B cell (primary cell): ENCODE results near the gene PRKG2. TPM values are rescaled to one million over a fixed set of nuclear protein-coding genes. Genes with fewer than 3 reads are reported as not detected.

Experiments
- ATAC-seq: fragments of 200-7000 bp; cut with Tn5 transposase; one replicate; pipeline ENCODE4 v1.10.0; 2021; ENCODE audit warnings: low read depth, mild to moderate bottlenecking, moderate number of reproducible peaks, moderate library complexity
- CTCF ChIA-PET: fragments of 350-600 bp; sonication (Branson Sonifier 250); formaldehyde crosslinking; loops from one replicate; lab custom pipeline; 2021; ENCODE audit warnings: antibody characterized with exemption, inconsistent platforms; lab: Charles Lee
- POLR2A ChIA-PET: fragments of 350-600 bp; sonication (Branson Sonifier 250); formaldehyde crosslinking; loops from one replicate; lab custom pipeline; 2021; ENCODE audit warnings: antibody characterized with exemption; lab: Charles Lee
- DNase-seq: peaks from one replicate; pipeline ENCODE4 v3.0.0; 2013
- H2AFZ ChIP-seq: 2 replicates; pipeline ENCODE4 v1.6.1; 2012; ENCODE audit warnings: mild to moderate bottlenecking, low read depth, low read length; ENCODE audit not compliant: insufficient read depth, poor library complexity, severe bottlenecking
- H3K27ac ChIP-seq, 2 donors: 1 replicate in 1 of 2; 2 replicates in 1 of 2; pipeline ENCODE4 v1.5.1; 2012 to 2013; ENCODE audit warnings: low read length in 2 of 2, mild to moderate bottlenecking in 2 of 2, moderate library complexity in 1 of 2
- H3K27me3 ChIP-seq, 4 experiments: fragments of 200-600 bp in 1 of 4; sonication (generic) in 1 of 4; replicated peaks in 1 of 4; 1 replicate in 2 of 4; 2 replicates in 2 of 4; pipeline versions ENCODE4 v1.6.1 to v1.7.0; 2013 to 2016; ENCODE audit warnings: low read length in 3 of 4, mild to moderate bottlenecking in 2 of 4, mixed read lengths in 1 of 4, moderate library complexity in 1 of 4; ENCODE audit not compliant: insufficient read depth in 4 of 4, control insufficient read depth in 3 of 4; ENCODE audit errors: control extremely low read depth in 1 of 4
- H3K36me3 ChIP-seq, 2 experiments: replicated peaks in 1 of 2; 1 replicate in 1 of 2; 2 replicates in 1 of 2; pipeline versions ENCODE4 v1.6.1 to v1.7.1; 2013; ENCODE audit warnings: low read length in 1 of 2; ENCODE audit not compliant: insufficient read depth in 2 of 2, control insufficient read depth in 1 of 2; ENCODE audit errors: control extremely low read depth in 1 of 2, extremely low read depth in 1 of 2
- H3K4me1 ChIP-seq, 2 donors: fragments of 200-600 bp in 1 of 2; sonication (generic) in 1 of 2; 1 replicate in 1 of 2; 2 replicates in 1 of 2; pipeline versions ENCODE4 v1.5.1 to v1.6.1; 2013 to 2017; ENCODE audit warnings: low read length in 2 of 2; ENCODE audit not compliant: control insufficient read depth in 2 of 2, insufficient read depth in 2 of 2
- H3K4me2 ChIP-seq: replicated peaks from 2 replicates; pipeline ENCODE3; 2012; ENCODE audit warnings: mild to moderate bottlenecking, low read depth, low read length; ENCODE audit not compliant: poor library complexity, severe bottlenecking
- H3K4me3 ChIP-seq, 5 experiments: fragments of 200-600 bp in 1 of 5; sonication (generic) in 1 of 5; 1 replicate in 3 of 5; 2 replicates in 2 of 5; pipeline versions ENCODE4 v1.5.1 to v1.7.0; 2011 to 2016; ENCODE audit warnings: low read length in 4 of 5, mild to moderate bottlenecking in 4 of 5, low read depth in 2 of 5, control low read depth in 1 of 5, moderate library complexity in 1 of 5; ENCODE audit not compliant: insufficient read depth in 1 of 5; ENCODE audit errors: control extremely low read depth in 1 of 5, extremely low read depth in 1 of 5
- H3K79me2 ChIP-seq: fragments of 200-600 bp; sonication (generic); one replicate; pipeline ENCODE4 v1.6.0; 2016; ENCODE audit warnings: low read length; ENCODE audit not compliant: control insufficient read depth, insufficient read depth
- H3K9ac ChIP-seq: fragments of 200-600 bp; sonication (generic); 2 replicates; pipeline ENCODE4 v1.6.1; 2017; ENCODE audit warnings: mild to moderate bottlenecking, low read length, moderate library complexity
- H3K9me3 ChIP-seq, 3 donors: one replicate each; pipeline versions ENCODE4 v1.6.1 to v1.7.1; 2013; ENCODE audit warnings: low read length in 2 of 3; ENCODE audit not compliant: control insufficient read depth in 2 of 3, insufficient read depth in 1 of 3; ENCODE audit errors: control extremely low read depth in 1 of 3
- H4K20me1 ChIP-seq: 2 replicates; pipeline ENCODE4 v1.6.0; 2012; ENCODE audit warnings: mild to moderate bottlenecking, low read length; ENCODE audit not compliant: insufficient read depth, control insufficient read depth, poor library complexity, severe bottlenecking
- H3K27ac Mint-ChIP-seq: one replicate; pipeline ENCODE4 v1.8.0; 2021; ENCODE audit warnings: mixed read lengths
- H3K27me3 Mint-ChIP-seq: one replicate; pipeline ENCODE4 v1.8.0; 2021; ENCODE audit warnings: mixed read lengths
- H3K4me1 Mint-ChIP-seq: one replicate; pipeline ENCODE4 v1.8.0; 2021; ENCODE audit warnings: mixed read lengths
- H3K4me3 Mint-ChIP-seq: one replicate; pipeline ENCODE4 v1.8.0; 2021; ENCODE audit warnings: mixed read lengths
- H3K9me3 Mint-ChIP-seq: one replicate; pipeline ENCODE4 v1.8.0; 2022; ENCODE audit warnings: mixed read lengths; ENCODE audit not compliant: insufficient read depth
- EZH2 ChIP-seq: IDR thresholded peaks from 2 replicates; pipeline ENCODE4 v1.6.1; 2012; ENCODE audit warnings: borderline replicate concordance, low read depth, mild to moderate bottlenecking, moderate library complexity, low read length; ENCODE audit not compliant: insufficient read depth, poor library complexity, severe bottlenecking
- WGBS: methylation state at CpG from one replicate; pipeline ENCODE4 v1.1.5; 2013; ENCODE audit warnings: missing lambda C conversion rate; ENCODE audit not compliant: insufficient coverage; 5-methylcytosine and 5-hydroxymethylcytosine counted together
- intact Hi-C: fragments of 100-400 bp; cut with micrococcal nuclease; formaldehyde crosslinking; loops from one replicate; pipeline ENCODE4 v1.10.0; 2022
- polyA plus RNA-seq: library from polyadenylated mRNA; depleted of rRNA; stranded (reverse); fragments of >200 nt; gene quantifications from 2 replicates; pipeline ENCODE4 v1.2.3, GENCODE V29; 2012
- total RNA-seq, 2 donors: library from RNA; stranded (reverse); fragments of 120-200 nt in 1 of 2; gene quantifications; 1 replicate in 1 of 2; 2 replicates in 1 of 2; pipeline versions ENCODE4 v1.2.3 to v1.2.4, GENCODE V29; 2013 to 2022
- TF ChIP-seq, protein P1 (sequence below): fragments of 200-600 bp; IDR thresholded peaks from one replicate; pipeline ENCODE4 v1.8.0; 2022; ENCODE audit warnings: antibody characterized with exemption, mild to moderate bottlenecking

PRKG2 gene
- total and polyA plus RNA-seq, 2 donors (not counting 1 experiment from before 2014, with no cell fraction given), result 0.61 to 0.86 TPM

- Mint-ChIP-seq H3K9me3 (no peaks in the 10 kb centered on the region), H3K27ac (no peak overlapping the region), H3K4me1 (no peaks in the 10 kb centered on the region), H3K4me3 (no peak overlapping the region), H3K27me3 (no peaks in the 10 kb centered on the region)
- Histone ChIP-seq H3K9me3 (no peaks in the 10 kb centered on the region), H3K27me3 (no peaks in the 10 kb centered on the region), H3K36me3 (no peaks in the 10 kb centered on the region), H4K20me1 (no peaks in the 10 kb centered on the region), H3K4me3 (no peak overlapping the region), H3K4me2 (no peak overlapping the region), H3K4me1 (no peaks in the 10 kb centered on the region), H3K9ac (no peak overlapping the region), H2AFZ (no peak overlapping the region), H3K27ac (no peak overlapping the region), H3K79me2 (no peaks in the 10 kb centered on the region)
- TF ChIP-seq, protein P1, sequence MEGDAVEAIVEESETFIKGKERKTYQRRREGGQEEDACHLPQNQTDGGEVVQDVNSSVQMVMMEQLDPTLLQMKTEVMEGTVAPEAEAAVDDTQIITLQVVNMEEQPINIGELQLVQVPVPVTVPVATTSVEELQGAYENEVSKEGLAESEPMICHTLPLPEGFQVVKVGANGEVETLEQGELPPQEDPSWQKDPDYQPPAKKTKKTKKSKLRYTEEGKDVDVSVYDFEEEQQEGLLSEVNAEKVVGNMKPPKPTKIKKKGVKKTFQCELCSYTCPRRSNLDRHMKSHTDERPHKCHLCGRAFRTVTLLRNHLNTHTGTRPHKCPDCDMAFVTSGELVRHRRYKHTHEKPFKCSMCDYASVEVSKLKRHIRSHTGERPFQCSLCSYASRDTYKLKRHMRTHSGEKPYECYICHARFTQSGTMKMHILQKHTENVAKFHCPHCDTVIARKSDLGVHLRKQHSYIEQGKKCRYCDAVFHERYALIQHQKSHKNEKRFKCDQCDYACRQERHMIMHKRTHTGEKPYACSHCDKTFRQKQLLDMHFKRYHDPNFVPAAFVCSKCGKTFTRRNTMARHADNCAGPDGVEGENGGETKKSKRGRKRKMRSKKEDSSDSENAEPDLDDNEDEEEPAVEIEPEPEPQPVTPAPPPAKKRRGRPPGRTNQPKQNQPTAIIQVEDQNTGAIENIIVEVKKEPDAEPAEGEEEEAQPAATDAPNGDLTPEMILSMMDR, result no peak
- no peak for TF ChIP-seq EZH2
- CTCF ChIA-PET, result no interaction called here
- POLR2A ChIA-PET, result no interaction called here
- no peak for DNase-seq
- ATAC-seq, result no peak
- intact Hi-C loops, result no loop called here
- no CpG with 5 or more reads among the region's 1 CpG for WGBS
Observed at GRCh38 chr4:81198609-81199008, 16.4 kb downstream of the PRKG2 start.

- no peaks in the 10 kb centered on the region for H3K9me3 ChIP-seq
- no peak overlapping the region for H3K27ac ChIP-seq
- Mint-ChIP-seq H3K4me3 (no peak overlapping the region), H3K9me3 (no peaks in the 10 kb centered on the region), H3K27ac (no peak overlapping the region), H3K27me3 (no peaks in the 10 kb centered on the region), H3K4me1 (no peaks in the 10 kb centered on the region)
- H3K4me1 ChIP-seq, result no peaks in the 10 kb centered on the region
- no peaks in the 10 kb centered on the region for H3K36me3 ChIP-seq
- H2AFZ ChIP-seq, result no peak overlapping the region
- TF ChIP-seq, protein P1, result no peak
- TF ChIP-seq EZH2, result no peak
- DNase-seq (no peak), ATAC-seq (no peak)
- no peak overlapping the region for H3K4me2 ChIP-seq
- no peak overlapping the region for H3K9ac ChIP-seq
- 33% methylated on average over 1 of the region's 4 CpGs for WGBS
- no peaks in the 10 kb centered on the region for H4K20me1 ChIP-seq
- H3K4me3 ChIP-seq, result no peak overlapping the region
- ChIA-PET POLR2A (no interaction called here), CTCF (no interaction called here)
- H3K79me2 ChIP-seq, result no peaks in the 10 kb centered on the region
- no peaks in the 10 kb centered on the region for H3K27me3 ChIP-seq
- intact Hi-C loops, result no loop called here
Observed at GRCh38 chr4:81197864-81198524, 17.0 kb downstream of the PRKG2 start.
